ENCODE data around the gene AOPEP.

Gene AOPEP

DNA sequence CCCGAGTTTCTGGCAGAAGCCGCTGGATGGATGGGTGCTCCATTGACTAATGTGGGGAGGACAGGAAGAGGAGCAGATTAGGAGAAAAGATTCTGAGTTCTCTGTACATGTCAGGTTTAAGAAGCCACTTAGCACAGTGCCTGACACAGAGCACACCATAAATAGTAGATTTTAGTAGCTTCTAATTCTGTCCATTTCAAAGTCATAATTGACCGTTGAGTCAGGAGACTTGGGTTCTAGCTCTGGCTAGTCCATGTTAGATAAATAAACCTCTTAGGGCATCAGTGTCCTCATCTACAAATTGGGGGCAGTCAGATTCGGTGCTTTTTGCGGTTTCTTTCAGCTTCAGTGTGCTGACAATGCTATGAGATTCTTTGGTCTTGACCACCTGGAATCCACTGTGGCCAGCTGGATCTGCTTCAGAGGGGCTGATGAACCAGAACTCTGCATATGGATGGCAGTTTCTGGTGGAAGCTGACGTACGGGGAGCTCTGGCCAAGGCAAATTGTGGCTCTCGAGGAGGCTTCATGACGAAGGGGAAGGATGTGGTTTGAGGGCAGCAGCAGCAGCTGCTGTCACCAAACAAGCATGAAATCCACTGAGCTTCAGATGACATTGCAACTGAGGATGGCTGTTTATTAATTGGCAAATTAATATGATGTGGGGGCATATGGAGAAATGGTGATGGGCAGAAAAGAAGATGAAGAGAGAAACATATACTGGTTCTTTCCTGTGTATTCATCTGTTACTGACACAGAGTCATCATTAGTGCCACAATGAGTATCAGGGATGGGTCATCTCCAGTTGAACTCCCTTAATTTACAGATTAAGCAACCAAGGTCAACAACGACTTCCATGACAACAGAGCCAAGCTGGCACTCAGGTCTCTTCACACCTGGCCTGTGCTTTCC is 134.4 kb downstream of the AOPEP start:
- FAIRE-seq (no peak), DNase-seq (ENCODE audit: insufficient read length, low spot score) (no peak)
- TF ChIP-seq, protein P1, sequence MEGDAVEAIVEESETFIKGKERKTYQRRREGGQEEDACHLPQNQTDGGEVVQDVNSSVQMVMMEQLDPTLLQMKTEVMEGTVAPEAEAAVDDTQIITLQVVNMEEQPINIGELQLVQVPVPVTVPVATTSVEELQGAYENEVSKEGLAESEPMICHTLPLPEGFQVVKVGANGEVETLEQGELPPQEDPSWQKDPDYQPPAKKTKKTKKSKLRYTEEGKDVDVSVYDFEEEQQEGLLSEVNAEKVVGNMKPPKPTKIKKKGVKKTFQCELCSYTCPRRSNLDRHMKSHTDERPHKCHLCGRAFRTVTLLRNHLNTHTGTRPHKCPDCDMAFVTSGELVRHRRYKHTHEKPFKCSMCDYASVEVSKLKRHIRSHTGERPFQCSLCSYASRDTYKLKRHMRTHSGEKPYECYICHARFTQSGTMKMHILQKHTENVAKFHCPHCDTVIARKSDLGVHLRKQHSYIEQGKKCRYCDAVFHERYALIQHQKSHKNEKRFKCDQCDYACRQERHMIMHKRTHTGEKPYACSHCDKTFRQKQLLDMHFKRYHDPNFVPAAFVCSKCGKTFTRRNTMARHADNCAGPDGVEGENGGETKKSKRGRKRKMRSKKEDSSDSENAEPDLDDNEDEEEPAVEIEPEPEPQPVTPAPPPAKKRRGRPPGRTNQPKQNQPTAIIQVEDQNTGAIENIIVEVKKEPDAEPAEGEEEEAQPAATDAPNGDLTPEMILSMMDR (IDR thresholded peaks at IDR 0.05; ENCODE audit: insufficient read depth, missing control alignments) = no peak

DNA sequence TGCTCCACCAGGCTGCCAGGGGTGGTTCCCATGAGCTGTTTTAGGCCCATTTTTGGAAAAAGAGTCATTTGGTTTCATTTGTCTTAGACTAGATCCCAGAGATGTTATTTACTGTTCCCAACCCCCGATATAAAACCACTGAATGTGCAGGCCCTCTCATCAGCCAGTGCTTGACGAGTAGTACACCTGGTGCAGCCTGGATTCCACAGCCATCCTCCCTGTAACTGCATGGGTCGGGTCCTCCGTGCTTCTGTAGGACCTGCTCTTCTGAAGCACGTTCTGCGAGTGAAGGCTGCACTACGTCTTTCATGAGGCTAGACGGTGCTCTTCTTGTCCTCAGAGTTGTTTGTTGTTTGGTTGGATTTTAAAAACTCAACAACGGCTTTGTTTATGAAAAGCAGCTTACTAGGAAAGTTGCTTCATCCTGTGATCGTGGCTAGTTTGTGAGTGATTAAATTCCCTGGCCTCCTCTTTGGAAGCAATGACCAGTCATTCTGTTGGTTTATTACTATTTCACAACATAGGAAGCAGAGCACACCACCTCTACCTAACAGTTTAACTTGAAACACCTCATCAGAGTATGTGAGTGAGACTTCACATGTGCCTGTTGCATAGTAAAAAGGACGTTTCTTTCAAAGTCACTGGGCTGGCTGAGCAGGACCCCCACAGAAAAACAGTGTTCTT is 135.2 kb downstream of the AOPEP start:
- TF ChIP-seq, protein P1 (IDR thresholded peaks at IDR 0.05; ENCODE audit: insufficient read depth, missing control alignments) = no peak
- no peak for DNase-seq (ENCODE audit: insufficient read length, low spot score)
- FAIRE-seq = no peak

DNA sequence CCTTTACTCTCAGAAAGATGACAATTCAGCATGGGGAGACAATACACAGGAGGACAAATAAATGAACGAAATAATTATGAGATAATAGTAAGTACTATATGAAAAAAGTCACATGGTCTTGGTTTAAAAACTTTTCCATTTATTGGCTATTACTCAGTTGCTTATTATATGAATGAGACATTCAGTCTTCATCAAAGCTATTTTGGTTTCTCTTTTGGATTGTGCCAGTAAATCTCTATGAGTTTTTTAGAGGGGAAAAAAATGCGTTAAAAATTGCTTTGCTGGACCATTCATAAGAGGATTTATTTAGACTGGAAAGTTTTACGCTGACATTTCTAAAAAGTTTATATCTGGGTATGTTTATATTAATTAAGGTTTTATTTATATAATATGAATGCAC is 137.7 kb downstream of the AOPEP start:
- TF ChIP-seq, protein P1 (IDR thresholded peaks at IDR 0.05; ENCODE audit: insufficient read depth, missing control alignments) = no peak
- FAIRE-seq (no peak), DNase-seq (ENCODE audit: insufficient read length, low spot score) (no peak)

DNA sequence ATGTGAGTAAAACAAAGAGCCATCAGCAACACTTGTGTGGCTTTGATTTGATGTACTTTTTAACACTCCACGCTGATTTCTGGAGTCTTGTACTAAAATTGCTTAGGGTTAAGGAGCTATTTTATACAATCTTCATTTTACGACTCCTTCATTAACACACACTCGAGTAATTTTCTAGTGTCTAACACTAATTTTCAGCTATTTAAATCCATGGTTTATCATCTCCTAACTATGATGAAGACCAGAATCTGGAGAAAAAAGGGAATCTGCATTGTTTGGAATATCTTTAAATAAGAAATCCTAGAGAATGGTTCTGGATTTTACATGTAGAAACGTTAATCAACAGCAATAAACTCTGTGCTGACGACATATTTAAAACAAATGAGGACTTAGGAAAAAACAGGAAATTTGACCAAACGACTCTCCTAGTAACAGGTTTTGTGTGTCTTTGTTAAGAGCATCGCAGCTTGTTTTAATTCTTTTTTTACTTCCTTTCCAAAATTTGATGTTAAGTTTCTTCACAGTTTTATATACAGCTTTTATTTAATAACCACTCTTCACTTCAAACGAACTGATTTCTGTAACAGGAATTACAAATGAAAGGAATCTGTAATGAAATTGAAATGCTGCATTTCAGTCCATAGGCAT is 138.5 kb downstream of the AOPEP start:
- no peak for FAIRE-seq
- TF ChIP-seq, protein P1 (IDR thresholded peaks at IDR 0.05; ENCODE audit: insufficient read depth, missing control alignments) = no peak
- DNase-seq (ENCODE audit: insufficient read length, low spot score) = no peak

DNA sequence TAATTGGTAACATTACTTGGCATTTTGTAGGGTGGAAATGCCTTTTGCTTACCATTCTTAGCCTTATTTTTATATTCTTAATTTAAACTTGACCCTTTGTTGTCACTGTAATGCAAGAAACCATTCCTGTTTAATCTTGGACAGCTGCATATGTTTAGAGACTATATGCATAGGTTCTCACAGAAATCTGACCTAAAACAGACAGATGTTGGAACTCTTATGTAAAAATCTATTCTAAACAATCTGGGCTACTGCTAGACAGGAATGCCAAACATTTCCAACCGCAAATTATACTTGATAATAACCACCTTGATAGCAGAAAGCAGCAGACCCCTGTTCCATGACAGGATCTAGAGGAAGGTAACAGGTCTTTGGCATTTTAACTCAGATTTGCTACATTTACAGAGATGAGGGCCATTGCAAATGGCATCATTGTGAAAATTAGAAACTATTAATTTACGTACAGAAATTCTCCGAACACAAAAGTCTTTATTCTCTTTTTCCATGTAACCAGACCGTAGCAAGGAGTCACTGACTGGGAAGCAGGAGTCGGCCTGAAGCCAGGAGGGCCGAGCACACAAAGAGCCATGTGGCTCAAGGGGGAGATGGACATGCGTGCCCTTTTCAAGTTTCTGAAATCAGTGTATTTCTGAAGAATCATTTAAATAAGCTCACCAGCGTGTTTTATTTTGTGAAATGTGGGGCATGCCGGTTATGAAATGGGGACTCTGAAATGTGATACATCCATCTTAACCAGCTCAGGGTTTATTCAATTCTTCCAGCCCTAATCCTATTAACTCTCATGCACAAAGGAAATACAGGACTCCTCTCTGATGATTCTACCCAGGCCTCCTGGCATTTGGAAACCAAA is 139.3 kb downstream of the AOPEP start:
- DNase-seq (ENCODE audit: insufficient read length, low spot score) (no peak), FAIRE-seq (no peak)
- TF ChIP-seq, protein P1 (IDR thresholded peaks at IDR 0.05; ENCODE audit: insufficient read depth, missing control alignments) = no peak

DNA sequence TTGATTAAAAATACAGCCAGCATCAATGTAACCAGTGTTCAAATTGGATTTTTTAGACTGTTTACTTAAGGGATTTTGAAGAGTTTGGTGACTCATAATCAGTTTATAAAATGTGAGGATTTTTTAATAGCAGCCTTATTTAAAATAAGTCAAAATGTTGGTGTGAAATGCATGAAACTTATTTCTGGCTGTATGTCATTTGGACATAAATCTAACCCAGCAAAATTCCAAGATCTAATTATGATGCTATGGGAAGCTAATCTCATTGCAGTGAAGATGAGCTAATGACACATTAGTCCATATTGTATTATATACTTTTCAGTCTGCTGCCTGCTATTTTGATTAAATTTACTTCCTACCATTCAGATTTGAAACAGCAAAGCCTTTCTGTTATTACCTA is 140.3 kb downstream of the AOPEP start:
- DNase-seq (ENCODE audit: insufficient read length, low spot score) = no peak
- no peak for FAIRE-seq
- TF ChIP-seq, protein P1 (IDR thresholded peaks at IDR 0.05; ENCODE audit: insufficient read depth, missing control alignments) = no peak

Data from D721Med (cell line).